Measurements from ENCODE around the gene SGMS1.

DNA sequence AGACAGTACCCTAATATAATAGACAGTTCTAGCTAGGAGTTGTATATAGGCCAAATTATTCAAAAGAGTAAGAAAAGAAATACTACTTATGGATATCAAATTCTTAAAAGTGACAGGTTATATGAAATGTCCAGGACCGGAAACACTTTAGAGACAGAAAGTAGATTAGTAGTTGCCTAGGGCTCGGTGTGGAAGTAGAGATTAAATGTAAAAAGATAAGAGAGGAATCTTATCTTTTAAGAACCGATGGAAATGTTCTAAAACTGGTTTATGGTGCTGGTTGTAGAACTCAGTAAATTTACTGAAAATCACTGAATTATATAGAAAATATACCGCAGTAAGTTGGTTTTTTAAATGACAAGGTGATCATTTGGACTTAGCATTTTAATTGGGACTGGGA lies 224.9 kb downstream of the SGMS1 start:
- TF ChIP-seq CTCF (IDR thresholded peaks at IDR 0.05), result no peak
- TF ChIP-seq POLR2A (IDR thresholded peaks at IDR 0.05), result no peak
